Suprapubic skin (tissue), 4 donors: ENCODE data around the gene WDFY4. TPM values are rescaled to one million over a fixed set of nuclear protein-coding genes. Genes with fewer than 3 reads are reported as not detected.

Experiments used
- DNase-seq, 2 donors: peaks; one replicate each; pipeline ENCODE4 v3.0.0-alpha.2; 2019; ENCODE audit warnings: low spot score in 2 of 2
- H3K27ac ChIP-seq: fragments of 200-600 bp; sonication (generic); one replicate; pipeline ENCODE4 v1.5.1; 2019
- H3K27me3 ChIP-seq: fragments of 200-600 bp; sonication (generic); one replicate; pipeline ENCODE4 v1.5.1; 2019
- H3K36me3 ChIP-seq: fragments of 200-600 bp; sonication (generic); one replicate; pipeline ENCODE4 v1.5.1; 2019
- H3K4me1 ChIP-seq: fragments of 200-600 bp; sonication (generic); one replicate; pipeline ENCODE4 v1.5.1; 2019
- H3K4me3 ChIP-seq: fragments of 200-600 bp; sonication (generic); one replicate; pipeline ENCODE4 v1.5.1; 2019; ENCODE audit warnings: mild to moderate bottlenecking
- H3K9me3 ChIP-seq: fragments of 200-600 bp; sonication (generic); one replicate; pipeline ENCODE4 v1.5.1; 2019
- EP300 ChIP-seq: sonication (generic); formaldehyde crosslinking; IDR thresholded peaks from one replicate; pipeline ENCODE4 v1.6.1; 2017; ENCODE audit warnings: antibody characterized with exemption
- POLR2A ChIP-seq, 2 donors: fragments of 450-650 bp; IDR thresholded peaks; one replicate each; pipeline ENCODE4 v1.6.1; 2017; ENCODE audit warnings: antibody characterized with exemption in 2 of 2, mild to moderate bottlenecking in 2 of 2, moderate library complexity in 2 of 2
- POLR2AphosphoS5 ChIP-seq, 3 donors: sonication (generic); formaldehyde crosslinking; IDR thresholded peaks; one replicate each; pipeline ENCODE4 v1.6.1; 2017; ENCODE audit warnings: antibody characterized with exemption in 3 of 3
- WGBS: methylation state at CpG from one replicate; pipeline ENCODE4 v1.1.5; 2018; 5-methylcytosine and 5-hydroxymethylcytosine counted together
- total RNA-seq, 4 donors: library from RNA; depleted of rRNA; stranded (reverse); fragments of >200 nt; gene quantifications; one replicate each; pipeline ENCODE4 v1.1.0, GENCODE V29; 2016
- TF ChIP-seq, protein P1 (sequence below), 2 donors: fragments of 200-600 bp in 1 of 2; fragments of 450-650 bp in 1 of 2; sonication (generic) in 1 of 2; IDR thresholded peaks; one replicate each; pipeline ENCODE4 v1.5.1; 2016 to 2019; ENCODE audit warnings: antibody characterized with exemption in 2 of 2, mild to moderate bottlenecking in 1 of 2, moderate library complexity in 1 of 2

Gene WDFY4
- total RNA-seq, 4 donors from 2014 or later: 0.57 to 2.9 (median 1.0) TPM

DNA sequence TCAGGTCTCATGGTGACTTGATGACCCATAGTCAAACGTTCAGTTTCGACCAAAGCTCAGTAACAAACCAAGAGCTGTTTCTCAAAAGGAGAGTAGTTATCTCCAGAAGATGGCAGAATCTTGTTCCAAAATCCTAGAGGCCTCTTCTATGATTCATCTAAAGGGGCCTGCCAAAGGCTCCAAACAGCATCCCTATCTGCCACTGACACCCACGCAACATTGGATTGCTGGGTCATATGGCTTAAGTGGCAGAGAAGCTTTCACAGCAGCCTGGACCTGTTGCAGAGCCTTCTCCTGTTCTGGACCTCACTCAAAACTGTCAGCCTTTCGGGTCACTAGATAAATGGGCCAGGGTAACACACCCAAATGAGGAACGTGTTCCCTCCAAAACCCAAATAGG, 309.0 kb downstream of the WDFY4 start:
- no peaks in the 10 kb centered on the region for H3K36me3 ChIP-seq
- DNase-seq: no peak
- H3K9me3 ChIP-seq: no peaks in the 10 kb centered on the region
- H3K4me1 ChIP-seq: no peaks in the 10 kb centered on the region
- no peak overlapping the region for H3K27ac ChIP-seq
- H3K4me3 ChIP-seq: no peak overlapping the region
- WGBS: 91% methylated on average over 5 of the region's 5 CpGs
- TF ChIP-seq POLR2AphosphoS5 (IDR thresholded peaks at IDR 0.05) (no peak), POLR2A (IDR thresholded peaks at IDR 0.05) (no peak)
- TF ChIP-seq, protein P1, sequence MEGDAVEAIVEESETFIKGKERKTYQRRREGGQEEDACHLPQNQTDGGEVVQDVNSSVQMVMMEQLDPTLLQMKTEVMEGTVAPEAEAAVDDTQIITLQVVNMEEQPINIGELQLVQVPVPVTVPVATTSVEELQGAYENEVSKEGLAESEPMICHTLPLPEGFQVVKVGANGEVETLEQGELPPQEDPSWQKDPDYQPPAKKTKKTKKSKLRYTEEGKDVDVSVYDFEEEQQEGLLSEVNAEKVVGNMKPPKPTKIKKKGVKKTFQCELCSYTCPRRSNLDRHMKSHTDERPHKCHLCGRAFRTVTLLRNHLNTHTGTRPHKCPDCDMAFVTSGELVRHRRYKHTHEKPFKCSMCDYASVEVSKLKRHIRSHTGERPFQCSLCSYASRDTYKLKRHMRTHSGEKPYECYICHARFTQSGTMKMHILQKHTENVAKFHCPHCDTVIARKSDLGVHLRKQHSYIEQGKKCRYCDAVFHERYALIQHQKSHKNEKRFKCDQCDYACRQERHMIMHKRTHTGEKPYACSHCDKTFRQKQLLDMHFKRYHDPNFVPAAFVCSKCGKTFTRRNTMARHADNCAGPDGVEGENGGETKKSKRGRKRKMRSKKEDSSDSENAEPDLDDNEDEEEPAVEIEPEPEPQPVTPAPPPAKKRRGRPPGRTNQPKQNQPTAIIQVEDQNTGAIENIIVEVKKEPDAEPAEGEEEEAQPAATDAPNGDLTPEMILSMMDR (IDR thresholded peaks at IDR 0.05): no peak
- no peaks in the 10 kb centered on the region for H3K27me3 ChIP-seq

GRCh38 chr10:48996329-48996728, 311.7 kb downstream of the WDFY4 start:
- H3K4me3 ChIP-seq: no peak overlapping the region
- no peak overlapping the region for H3K27ac ChIP-seq
- H3K27me3 ChIP-seq: no peaks in the 10 kb centered on the region
- TF ChIP-seq, protein P1 (IDR thresholded peaks at IDR 0.05): no peak
- no peak for TF ChIP-seq EP300
- TF ChIP-seq POLR2AphosphoS5 (IDR thresholded peaks at IDR 0.05): no peak
- no peak for TF ChIP-seq POLR2A (IDR thresholded peaks at IDR 0.05)
- 56% methylated on average over 3 of the region's 3 CpGs for WGBS
- no peaks in the 10 kb centered on the region for H3K4me1 ChIP-seq
- no peaks in the 10 kb centered on the region for H3K36me3 ChIP-seq
- DNase-seq: no peak
- H3K9me3 ChIP-seq: no peaks in the 10 kb centered on the region

DNA sequence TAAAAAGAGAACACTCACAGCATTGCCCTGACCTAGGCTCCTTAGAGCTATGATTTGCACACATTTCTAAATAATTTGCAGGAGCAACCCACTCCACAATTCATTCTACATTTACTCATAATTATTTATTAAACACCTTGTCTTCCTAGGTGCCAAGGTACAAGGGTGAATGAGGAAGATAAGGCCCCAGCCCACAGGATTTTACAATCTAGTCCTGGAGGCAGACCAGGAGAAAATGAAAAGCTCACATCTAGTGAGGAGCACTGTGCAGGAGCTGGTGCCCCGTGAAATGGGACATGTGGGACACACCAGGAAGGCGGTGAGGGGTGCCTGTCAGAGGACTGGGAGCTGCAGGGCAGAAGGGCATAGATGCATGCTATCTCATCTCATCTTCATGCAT, 314.7 kb downstream of the WDFY4 start:
- WGBS: 81% methylated on average over 2 of the region's 2 CpGs
- H3K27me3 ChIP-seq: no peaks in the 10 kb centered on the region
- no peak for DNase-seq
- no peaks in the 10 kb centered on the region for H3K4me1 ChIP-seq
- TF ChIP-seq EP300: no peak
- no peak for TF ChIP-seq POLR2AphosphoS5 (IDR thresholded peaks at IDR 0.05)
- TF ChIP-seq, protein P1 (IDR thresholded peaks at IDR 0.05): no peak
- TF ChIP-seq POLR2A (IDR thresholded peaks at IDR 0.05): no peak
- no peaks in the 10 kb centered on the region for H3K9me3 ChIP-seq
- no peak overlapping the region for H3K27ac ChIP-seq
- no peaks in the 10 kb centered on the region for H3K36me3 ChIP-seq
- no peak overlapping the region for H3K4me3 ChIP-seq

GRCh38 chr10:49000437-49001398, 316.0 kb downstream of the WDFY4 start:
- no peak for DNase-seq
- H3K4me3 ChIP-seq: no peak overlapping the region
- H3K27ac ChIP-seq: no peak overlapping the region
- H3K36me3 ChIP-seq: no peaks in the 10 kb centered on the region
- H3K27me3 ChIP-seq: no peaks in the 10 kb centered on the region
- no peak for TF ChIP-seq EP300
- TF ChIP-seq, protein P1 (IDR thresholded peaks at IDR 0.05): no peak
- no peak for TF ChIP-seq POLR2AphosphoS5 (IDR thresholded peaks at IDR 0.05)
- TF ChIP-seq POLR2A (IDR thresholded peaks at IDR 0.05): no peak
- 90% methylated on average over 11 of the region's 13 CpGs for WGBS
- no peaks in the 10 kb centered on the region for H3K4me1 ChIP-seq
- H3K9me3 ChIP-seq: no peaks in the 10 kb centered on the region

GRCh38 chr10:49001402-49001801, 316.7 kb downstream of the WDFY4 start:
- Histone ChIP-seq H3K27me3 (no peaks in the 10 kb centered on the region), H3K4me1 (no peaks in the 10 kb centered on the region), H3K4me3 (no peak overlapping the region), H3K36me3 (no peaks in the 10 kb centered on the region), H3K9me3 (no peaks in the 10 kb centered on the region), H3K27ac (no peak overlapping the region)
- DNase-seq: no peak
- no peak for TF ChIP-seq EP300
- no peak for TF ChIP-seq POLR2AphosphoS5 (IDR thresholded peaks at IDR 0.05)
- TF ChIP-seq, protein P1 (IDR thresholded peaks at IDR 0.05): no peak
- no peak for TF ChIP-seq POLR2A (IDR thresholded peaks at IDR 0.05)
- WGBS: 72% methylated on average over 9 of the region's 9 CpGs
